ENCODE results near the gene GPR152. TPM values are rescaled to one million over a fixed set of nuclear protein-coding genes. Genes with fewer than 3 reads are reported as not detected.

The GPR152 gene
- total RNA-seq, 1 donor from 2014 or later = not detected

DNA sequence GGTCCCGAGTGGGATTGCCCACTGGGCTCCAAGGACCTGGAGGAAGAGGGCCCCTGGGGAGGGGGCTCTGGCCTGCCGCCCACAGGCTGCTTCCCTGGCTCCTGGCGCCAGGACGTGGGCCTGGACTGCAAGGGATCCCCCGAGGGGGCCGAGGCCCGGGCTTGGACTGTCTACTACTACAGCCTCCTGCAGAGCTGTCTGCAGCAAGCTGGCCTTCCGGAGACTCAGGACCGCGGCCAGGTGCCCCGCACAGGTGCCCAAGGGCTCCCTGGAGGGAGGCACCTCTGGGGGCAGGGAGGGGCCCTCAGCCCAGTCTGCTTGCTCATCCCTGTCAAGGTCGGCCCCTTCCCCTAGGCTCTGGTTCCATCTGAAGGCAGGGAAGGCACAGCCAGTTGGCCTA is 35.1 kb downstream of the GPR152 start:
- Histone ChIP-seq H3K27me3 (peaks cover 5% of the 10 kb centered on the region), H3K36me3 (no peaks in the 10 kb centered on the region), H3K27ac (peak overlapping the region; percentile 27), H3K9me3 (no peaks in the 10 kb centered on the region), H3K4me1 (peaks cover 62% of the 10 kb centered on the region), H3K4me3 (no peak overlapping the region)
- TF ChIP-seq, protein P1, sequence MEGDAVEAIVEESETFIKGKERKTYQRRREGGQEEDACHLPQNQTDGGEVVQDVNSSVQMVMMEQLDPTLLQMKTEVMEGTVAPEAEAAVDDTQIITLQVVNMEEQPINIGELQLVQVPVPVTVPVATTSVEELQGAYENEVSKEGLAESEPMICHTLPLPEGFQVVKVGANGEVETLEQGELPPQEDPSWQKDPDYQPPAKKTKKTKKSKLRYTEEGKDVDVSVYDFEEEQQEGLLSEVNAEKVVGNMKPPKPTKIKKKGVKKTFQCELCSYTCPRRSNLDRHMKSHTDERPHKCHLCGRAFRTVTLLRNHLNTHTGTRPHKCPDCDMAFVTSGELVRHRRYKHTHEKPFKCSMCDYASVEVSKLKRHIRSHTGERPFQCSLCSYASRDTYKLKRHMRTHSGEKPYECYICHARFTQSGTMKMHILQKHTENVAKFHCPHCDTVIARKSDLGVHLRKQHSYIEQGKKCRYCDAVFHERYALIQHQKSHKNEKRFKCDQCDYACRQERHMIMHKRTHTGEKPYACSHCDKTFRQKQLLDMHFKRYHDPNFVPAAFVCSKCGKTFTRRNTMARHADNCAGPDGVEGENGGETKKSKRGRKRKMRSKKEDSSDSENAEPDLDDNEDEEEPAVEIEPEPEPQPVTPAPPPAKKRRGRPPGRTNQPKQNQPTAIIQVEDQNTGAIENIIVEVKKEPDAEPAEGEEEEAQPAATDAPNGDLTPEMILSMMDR (IDR thresholded peaks at IDR 0.05) = no peak
- TF ChIP-seq POLR2A (IDR thresholded peaks at IDR 0.05) (no peak), POLR2AphosphoS5 (IDR thresholded peaks at IDR 0.05; ENCODE audit: insufficient read depth in 1 of 2, low read depth in 1 of 2) (no peak)
- DNase-seq (ENCODE audit: extremely low spot score in 2 of 2) = no peak
- intact Hi-C loops (cut with DNase I) = no loop called here

DNA sequence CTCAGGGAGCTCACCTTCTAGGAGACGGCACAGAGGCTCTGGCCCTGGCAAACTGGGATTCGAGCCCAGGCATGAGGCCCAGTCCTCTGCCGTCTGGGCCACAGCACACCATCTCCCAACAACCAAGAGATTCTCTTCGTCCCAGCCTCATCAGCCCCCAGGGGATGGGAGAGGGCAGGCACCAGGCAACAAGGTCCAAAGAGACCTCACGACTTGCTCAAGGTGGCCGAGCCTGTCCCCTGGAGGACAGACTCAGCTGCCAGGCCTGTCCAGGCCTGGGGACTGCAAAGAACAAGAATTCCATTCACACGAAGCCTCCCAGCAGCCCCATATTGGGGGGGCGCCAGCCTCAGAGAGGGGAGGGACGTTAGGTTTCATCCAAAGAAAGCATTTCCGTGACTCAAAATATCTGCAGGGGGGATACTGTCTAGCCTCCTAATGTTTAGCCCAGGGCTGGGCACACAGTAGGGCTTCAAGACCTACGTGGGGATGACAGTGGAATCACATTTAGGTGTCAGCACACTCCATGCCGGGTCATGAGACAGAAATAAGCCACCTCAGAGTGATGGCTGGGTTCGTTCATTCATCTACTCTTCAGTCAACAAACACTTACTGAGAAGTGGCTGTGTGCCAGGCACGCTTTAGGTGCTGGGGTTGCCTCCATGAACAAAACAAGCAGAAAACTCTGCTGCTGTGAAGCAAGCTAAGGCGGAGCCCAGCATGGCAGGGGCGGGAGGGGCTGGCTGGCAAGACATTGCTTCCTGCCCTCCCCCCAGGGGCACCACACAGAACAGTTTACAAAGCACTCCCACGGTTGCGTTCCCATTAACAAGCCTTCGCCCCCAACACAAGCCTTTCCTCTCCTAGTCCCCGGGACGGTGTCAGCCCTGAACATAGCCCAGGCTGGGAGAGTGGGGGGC is 35.9 kb downstream of the GPR152 start:
- no peaks in the 10 kb centered on the region for H3K36me3 ChIP-seq
- no peaks in the 10 kb centered on the region for H3K9me3 ChIP-seq
- DNase-seq (ENCODE audit: extremely low spot score in 2 of 2) = no peak
- intact Hi-C loops (cut with DNase I) = no loop called here
- peaks cover 5% of the 10 kb centered on the region for H3K27me3 ChIP-seq
- H3K4me3 ChIP-seq = no peak overlapping the region
- H3K27ac ChIP-seq = peak overlapping the region; percentile 33
- TF ChIP-seq, protein P1 (IDR thresholded peaks at IDR 0.05) = no peak
- TF ChIP-seq POLR2A (IDR thresholded peaks at IDR 0.05) (no peak), POLR2AphosphoS5 (IDR thresholded peaks at IDR 0.05; ENCODE audit: insufficient read depth in 1 of 2, low read depth in 1 of 2) (no peak)
- H3K4me1 ChIP-seq = peaks cover 62% of the 10 kb centered on the region

DNA sequence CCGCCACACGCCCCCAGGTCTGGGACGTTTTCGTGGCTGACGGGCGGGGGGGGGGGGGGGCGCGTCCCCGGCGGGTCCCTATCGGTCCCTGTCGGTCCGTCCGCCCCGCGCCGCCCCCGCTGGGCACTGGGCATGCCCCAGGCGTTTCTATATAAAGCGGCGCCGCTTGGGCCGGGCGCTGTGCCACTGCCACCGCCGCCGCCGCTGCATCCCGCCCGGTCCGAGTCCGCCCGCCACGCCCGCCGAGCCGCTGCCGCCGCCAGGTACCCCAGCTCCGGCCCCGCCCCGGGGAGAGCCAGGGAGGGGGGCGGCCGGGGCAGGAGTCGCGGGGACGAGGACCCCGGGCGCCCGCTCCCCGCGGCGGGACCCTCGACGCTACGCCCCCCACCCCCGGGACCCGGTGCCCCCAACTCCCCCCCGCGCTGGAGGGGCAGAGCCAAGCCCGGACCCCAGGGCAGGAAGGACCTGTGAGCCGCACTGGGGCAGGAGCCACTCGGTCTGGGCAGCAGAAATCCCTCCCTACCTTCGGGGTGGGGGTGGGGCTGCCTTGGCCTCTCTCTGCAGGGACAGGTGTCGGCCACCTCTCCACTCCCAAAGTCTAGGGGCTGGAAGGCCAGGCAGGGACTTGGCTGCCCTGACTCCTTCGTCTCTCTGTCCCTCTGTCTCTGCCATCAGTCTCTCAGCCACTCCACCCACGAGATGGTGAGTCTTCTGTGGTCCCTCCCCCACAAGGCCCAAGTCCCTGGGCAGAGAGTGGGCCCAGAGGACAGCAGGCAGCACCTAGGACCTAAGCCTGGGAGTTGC is 36.8 kb downstream of the GPR152 start, which contains the start of gene CARNS1:
Gene CARNS1, plus strand, starts transcription at position 178 of the 804 bp plus-strand sequence. Its CDS starts 522 bp downstream, at position 700.
- no peak for DNase-seq (ENCODE audit: extremely low spot score in 2 of 2)
- Histone ChIP-seq H3K4me3 (peak within 1 kb of the TSS; percentile 29 to 46), H3K9me3 (no peaks in the 10 kb centered on the region), H3K27me3 (peaks cover 5% of the 10 kb centered on the region), H3K4me1 (peaks cover 57% of the 10 kb centered on the region), H3K27ac (peak within 1 kb of the TSS; percentile 33), H3K36me3 (no peaks in the 10 kb centered on the region)
- intact Hi-C loops (cut with DNase I) = no loop called here
- TF ChIP-seq POLR2A (IDR thresholded peaks at IDR 0.05) (no peak), POLR2AphosphoS5 (IDR thresholded peaks at IDR 0.05; ENCODE audit: insufficient read depth in 1 of 2, low read depth in 1 of 2) (no peak)
- TF ChIP-seq, protein P1 (IDR thresholded peaks at IDR 0.05) = no peak

DNA sequence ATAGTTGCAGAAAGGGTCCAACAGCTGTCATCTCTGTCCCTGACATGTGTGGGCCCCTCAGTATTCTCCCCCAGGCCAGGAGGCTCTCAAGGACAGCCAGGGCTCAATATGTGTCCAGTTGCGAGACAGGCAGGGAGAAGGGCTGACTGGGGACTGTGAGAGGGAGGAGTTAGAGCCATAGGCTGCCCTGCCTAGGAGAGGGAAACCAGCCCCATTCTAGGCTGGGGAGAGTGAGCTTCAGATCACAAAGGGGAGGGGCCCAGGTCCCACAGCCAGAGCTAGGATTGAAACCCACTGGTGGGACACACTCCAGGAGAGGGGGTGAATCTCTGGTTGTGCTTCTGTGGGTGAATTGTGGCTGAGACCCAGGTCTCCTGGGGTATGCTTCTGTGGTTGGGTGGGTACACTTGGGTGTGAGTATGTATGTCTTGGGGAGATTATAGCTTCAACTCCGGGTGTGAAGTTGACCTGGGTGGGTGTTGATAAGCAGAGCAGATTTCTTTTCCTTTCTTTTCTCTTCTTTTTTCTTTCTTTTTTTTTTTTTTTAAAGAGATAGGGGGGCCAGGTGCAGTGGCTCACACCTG is 39.2 kb downstream of the GPR152 start:
- Histone ChIP-seq H3K27ac (no peak overlapping the region), H3K27me3 (peaks cover 5% of the 10 kb centered on the region), H3K4me1 (peaks cover 37% of the 10 kb centered on the region), H3K36me3 (no peaks in the 10 kb centered on the region), H3K4me3 (no peak overlapping the region), H3K9me3 (no peaks in the 10 kb centered on the region)
- intact Hi-C loops (cut with DNase I) = no loop called here
- TF ChIP-seq, protein P1 (IDR thresholded peaks at IDR 0.05) = no peak
- no peak for TF ChIP-seq POLR2AphosphoS5 (IDR thresholded peaks at IDR 0.05; ENCODE audit: insufficient read depth in 1 of 2, low read depth in 1 of 2)
- no peak for DNase-seq (ENCODE audit: extremely low spot score in 2 of 2)

Data from vagina (tissue), 2 donors.